Glomerular endothelial cell (primary cell): ENCODE data around the gene LONP2. TPM values are rescaled to one million over a fixed set of nuclear protein-coding genes. Genes with fewer than 3 reads are reported as not detected.
A peak's percentile ranks its signal among the peaks of the same experiment; 100 is the strongest.

Source experiments
- DNase-seq: peaks from one replicate; pipeline ENCODE4 v3.0.0-alpha.2; 2011; ENCODE audit warnings: low read depth, low spot score; ENCODE audit errors: extremely low read depth
- total RNA-seq: library from RNA; depleted of rRNA; stranded (reverse); fragments of >200 nt; gene quantifications from 2 replicates; pipeline ENCODE4 v1.2.3, GENCODE V29; 2015

Gene LONP2, protein sequence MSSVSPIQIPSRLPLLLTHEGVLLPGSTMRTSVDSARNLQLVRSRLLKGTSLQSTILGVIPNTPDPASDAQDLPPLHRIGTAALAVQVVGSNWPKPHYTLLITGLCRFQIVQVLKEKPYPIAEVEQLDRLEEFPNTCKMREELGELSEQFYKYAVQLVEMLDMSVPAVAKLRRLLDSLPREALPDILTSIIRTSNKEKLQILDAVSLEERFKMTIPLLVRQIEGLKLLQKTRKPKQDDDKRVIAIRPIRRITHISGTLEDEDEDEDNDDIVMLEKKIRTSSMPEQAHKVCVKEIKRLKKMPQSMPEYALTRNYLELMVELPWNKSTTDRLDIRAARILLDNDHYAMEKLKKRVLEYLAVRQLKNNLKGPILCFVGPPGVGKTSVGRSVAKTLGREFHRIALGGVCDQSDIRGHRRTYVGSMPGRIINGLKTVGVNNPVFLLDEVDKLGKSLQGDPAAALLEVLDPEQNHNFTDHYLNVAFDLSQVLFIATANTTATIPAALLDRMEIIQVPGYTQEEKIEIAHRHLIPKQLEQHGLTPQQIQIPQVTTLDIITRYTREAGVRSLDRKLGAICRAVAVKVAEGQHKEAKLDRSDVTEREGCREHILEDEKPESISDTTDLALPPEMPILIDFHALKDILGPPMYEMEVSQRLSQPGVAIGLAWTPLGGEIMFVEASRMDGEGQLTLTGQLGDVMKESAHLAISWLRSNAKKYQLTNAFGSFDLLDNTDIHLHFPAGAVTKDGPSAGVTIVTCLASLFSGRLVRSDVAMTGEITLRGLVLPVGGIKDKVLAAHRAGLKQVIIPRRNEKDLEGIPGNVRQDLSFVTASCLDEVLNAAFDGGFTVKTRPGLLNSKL
- total RNA-seq = 35.1 and 35.4 TPM in 2 replicates

DNA sequence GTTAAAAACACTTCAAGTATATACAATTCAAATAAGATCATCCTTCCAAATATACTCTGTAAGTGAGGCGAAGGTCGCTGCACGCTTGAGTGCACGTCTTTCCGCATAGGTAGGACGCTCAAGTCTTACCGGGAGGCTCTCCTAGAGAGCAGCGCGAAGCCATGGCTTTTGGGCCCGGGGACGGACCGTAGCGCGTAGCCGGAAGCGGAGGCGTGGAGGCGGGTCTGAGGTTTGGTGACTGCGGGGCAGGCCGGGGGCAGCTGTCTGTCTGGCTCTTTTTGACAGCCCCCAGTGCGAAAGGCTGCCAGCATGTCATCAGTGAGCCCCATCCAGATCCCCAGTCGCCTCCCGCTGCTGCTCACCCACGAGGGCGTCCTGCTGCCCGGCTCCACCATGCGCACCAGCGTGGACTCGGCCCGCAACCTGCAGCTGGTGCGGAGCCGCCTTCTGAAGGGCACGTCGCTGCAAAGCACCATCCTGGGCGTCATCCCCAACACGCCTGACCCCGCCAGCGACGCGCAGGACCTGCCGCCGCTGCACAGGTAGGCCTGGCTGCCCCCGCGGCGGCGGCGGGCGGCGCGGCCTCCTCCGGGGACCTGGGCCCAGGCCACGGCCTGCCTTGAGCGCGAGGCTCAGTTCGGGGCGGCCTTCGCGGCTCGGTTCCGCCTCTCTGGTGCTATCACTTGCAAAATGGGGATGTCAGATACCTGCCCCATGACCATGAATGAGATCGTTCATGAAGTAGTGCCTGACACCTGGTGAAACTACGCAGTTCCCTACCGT is at the start of gene LONP2:
LONP2 (plus strand) TSS at position 221 of the 783 bp plus-strand sequence; CDS start at position 310, 89 bp downstream.
- DNase-seq = peak; percentile 45

DNA sequence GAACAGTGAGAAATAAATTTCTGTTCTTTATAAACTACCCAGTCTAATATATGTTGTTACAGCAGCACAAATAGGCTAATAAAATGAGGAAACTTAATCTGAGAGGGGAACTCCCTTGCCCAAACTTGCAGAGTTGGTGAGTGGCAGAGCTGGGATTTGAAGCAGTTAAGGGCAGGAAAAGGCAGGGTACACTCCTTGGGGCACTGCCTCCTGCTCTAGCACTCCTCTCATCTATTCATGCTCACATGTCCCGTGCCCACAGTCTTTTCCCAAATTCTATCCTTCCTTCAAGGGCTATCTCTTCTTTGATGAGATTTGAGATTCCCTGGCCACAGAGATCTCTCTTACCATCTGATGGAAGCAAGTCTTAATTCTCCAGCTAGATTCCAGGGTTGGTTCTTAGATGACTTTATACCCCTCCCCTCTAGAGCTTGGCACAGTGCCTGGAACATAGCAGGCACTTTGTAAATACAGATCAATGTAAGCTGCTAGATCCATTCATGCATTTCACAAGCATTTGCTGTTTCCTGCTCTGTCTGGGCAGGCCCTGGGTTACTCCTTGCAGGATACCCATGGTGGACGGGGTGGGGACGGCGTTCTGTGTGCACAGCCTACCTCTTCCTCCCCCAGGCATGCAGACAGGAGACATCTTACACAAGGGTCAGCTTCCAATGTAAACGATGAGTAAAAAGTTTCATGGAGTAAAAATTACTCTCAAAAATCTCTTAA is 49.1 kb upstream of the LONP2 start:
- peak; percentile 7 for DNase-seq

DNA sequence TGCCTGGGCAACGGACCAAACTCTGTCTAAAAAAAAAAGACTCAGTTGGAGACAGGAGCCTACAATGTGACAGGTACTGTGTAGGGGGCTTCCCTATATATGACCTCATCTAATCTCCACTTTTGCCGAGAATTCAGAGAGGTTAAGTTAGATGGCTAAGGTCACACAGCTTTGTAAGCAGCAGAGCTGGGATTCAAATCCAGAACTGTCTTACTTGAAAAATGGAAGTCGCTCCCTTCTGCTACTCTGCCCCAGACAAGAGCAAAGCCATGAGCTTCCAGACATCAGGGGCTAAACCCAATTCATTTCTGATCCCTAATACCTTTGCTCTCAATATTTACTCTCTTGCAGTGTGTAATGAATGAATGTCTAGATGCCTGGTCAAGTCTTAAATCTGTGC is 46.8 kb upstream of the LONP2 start:
- no peak for DNase-seq

DNA sequence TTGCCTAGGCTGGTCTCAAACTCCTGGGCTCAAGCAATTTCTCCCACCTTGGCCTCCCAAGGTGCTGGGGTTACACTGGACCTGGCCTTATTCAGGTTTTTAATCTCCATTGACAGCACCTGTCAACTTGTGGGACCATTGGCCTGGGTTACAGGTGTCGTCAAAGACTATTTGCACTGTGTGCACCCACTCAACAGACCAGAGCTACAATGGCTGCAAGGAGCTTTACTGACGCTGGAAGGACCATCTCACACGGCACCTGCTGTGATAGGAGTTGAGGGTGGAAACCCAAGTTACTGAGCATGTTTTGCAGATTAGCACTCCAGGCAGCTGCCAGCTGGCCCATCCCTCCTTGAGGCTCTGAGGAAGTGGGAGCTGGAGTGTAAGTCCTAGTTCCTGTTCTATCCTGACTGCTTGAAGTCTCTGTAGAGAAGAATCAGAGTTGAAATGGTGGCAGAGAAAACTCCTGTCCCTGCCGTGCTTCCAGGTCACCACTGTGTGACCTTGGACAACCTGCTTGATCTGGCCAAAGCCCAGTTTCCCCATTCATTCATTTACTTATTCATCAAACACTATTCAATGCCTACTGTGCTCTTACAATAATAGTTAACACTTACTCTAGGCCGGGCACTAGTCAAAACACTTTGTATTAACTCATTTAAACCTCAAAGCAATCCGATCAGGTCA is 42.4 kb upstream of the LONP2 start:
- no peak for DNase-seq

DNA sequence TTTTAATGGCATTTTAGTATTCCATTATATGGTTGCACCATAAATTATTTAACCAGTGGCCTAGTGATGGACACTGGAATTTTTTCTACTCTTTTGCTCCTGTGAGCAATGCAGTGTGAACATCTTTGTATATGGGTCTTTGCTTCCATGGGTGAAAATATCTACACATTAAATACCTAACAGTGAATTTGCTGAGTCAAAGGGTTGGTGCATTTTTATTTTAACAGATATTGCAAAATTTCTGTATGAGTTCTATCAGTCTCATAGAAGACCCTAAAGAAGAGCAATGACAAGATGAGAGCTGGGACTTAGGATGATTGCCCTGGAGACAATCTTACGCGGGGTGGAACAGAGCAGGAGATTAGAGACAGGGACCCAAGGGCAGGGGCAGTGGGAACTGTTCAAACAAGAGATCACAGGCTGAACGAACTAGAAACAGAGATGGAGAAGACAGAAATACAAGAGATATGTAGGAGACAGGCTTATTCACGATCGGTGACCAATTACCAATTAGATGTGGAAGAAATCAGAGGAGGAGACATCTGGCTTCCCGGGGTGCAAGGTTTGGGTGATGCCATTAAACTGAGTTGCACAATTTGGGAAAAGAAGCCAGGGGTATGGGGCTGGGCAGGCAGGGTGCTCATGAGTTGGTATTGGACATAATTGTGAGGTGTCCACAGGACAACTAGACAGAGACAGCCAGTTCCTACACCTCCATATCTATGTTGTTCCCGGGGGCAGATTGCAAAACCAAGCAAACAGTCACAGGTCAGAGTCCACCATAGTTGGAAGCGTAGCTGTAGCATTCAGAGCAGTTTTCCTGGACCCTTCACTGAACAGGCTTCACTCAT is 39.9 kb upstream of the LONP2 start:
- DNase-seq = no peak

DNA sequence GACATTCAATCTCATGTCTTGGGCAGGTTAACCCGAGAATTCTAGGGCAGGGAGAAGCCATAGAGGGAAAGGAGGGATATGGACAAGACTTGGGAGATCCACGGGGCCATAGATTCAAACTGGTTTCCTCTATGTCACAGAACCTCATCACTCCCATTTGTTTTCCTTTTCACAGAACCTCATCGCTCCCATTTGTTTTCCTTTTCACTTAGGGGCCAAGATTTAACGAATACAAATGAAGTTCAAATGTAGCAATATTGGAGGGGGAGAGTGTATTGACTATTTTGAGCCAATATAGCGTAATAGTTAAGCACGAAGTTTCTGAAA is 39.3 kb upstream of the LONP2 start:
- no peak for DNase-seq

DNA sequence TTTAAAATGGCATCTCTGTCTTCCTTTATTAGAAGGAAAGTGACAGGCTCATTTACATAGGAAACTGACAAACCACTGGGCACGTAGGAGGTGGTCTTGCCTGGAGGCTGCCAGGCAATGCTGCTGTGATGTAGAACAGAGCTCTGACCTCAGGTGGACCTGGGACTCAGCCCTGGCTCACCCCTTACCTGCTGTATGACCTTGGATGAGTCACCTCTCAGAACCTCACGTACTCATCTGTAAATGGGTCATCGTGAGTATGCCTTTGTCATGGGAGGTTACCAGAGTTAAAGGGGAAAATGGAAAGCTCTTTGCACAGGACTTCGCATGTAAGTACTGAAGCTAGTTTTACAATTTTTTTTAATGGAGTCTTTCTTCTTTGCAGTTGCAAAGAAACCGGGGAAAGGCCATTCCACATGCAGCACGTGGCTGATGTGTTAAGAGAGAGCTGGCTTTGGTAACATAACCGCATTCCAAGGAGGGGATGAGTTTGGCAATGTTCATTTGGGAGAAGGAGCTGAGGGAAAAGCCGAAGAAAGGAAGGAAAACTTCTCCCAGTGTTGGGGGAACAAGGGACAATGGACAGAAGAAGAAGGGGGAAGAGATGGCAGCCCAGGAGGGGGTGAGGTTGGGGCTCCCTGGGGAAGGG is 37.4 kb upstream of the LONP2 start:
- DNase-seq = no peak

DNA sequence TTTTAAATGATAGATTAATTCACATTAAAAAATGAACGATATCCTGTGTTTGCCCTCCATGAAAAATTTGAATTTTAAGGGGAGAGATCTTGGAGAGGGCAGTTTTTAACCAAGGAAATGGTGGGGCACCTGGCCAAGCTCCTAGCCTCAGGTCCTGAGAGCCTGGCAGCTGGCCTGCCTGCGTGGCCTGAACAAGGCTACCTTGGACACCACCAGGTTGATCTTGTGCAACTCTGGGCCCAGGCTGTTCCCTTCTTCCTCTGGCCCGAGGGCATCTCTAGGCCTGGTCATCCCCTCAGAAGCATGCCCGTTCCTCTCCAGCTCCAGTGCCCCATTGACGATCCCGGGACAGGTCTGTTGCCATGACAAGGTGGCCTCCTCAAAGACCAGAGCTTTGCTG is 33.4 kb upstream of the LONP2 start:
- no peak for DNase-seq

DNA sequence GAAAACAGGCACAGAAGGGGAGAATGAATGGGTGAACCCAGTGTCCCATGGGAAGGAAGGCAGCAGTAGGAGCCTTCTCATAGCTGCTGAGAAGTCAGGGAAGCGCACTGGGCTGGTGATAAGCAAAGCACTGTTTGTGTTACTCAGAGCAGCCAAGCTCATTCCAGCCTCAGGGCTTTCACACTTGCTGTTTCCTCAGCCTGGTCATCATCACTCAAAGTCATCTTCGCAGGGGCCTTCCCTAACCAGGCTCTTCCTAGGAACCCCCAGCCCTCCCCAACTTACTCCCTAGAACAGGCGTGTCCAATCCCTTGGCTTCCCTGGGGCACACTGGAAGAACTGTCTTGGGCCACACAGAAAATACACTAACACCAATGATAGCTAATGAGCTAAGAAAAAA is 32.1 kb upstream of the LONP2 start:
- DNase-seq = no peak

DNA sequence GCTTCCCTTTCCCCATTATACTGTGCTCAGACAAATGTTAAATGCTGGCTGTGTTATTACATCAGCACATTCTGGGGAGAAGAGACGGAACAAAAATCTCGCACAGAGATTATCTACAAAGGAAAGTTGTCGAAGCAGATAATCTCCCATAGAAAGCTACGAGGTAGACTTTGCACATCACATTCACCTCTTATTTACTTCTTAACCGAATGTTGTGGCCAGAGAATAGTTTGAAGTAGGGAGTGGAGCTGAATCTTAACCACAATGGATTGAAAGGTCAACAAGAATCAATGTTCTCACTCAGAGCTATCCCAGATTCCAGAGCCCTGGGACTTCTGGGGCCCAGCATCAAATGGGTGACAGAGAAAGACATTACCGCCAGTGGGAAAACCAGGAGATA is 28.4 kb upstream of the LONP2 start:
- no peak for DNase-seq

DNA sequence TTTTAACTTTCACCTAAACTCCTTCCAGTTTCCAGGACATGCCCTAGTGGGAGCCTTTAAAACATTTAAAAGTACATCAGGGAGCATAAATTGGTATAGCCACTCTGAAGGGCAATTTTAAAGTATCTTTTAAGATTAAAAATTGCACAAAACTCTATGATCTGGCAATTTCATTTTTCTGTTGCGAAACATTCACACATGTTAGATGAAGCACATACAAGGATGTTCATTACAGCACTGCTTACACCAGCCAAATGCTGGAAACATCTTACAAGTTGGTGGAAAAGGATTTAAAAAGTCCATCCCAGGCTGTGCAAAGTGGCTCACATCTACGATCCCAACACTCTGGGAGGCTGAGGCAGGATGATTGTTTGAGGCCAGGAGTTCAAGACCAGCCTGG is 26.4 kb upstream of the LONP2 start:
- no peak for DNase-seq

DNA sequence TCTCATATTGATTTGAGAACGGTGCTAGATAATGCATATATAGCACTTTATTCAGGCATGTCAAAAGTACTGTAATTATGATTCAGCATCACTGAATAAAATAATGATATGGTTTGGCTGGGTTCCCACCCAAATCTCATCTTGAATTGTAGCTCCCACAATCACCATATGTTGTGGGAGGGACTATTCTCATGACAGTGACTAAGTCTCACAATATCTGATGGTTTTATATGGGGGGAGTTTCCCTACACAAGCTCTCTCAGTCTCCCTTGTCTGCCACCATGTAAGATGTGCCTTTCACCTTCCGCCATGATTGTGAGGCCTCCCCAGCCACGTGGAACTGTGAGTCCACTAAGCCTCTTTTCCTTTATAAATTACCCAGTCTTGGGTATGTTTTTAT is 25.6 kb upstream of the LONP2 start:
- no peak for DNase-seq

DNA sequence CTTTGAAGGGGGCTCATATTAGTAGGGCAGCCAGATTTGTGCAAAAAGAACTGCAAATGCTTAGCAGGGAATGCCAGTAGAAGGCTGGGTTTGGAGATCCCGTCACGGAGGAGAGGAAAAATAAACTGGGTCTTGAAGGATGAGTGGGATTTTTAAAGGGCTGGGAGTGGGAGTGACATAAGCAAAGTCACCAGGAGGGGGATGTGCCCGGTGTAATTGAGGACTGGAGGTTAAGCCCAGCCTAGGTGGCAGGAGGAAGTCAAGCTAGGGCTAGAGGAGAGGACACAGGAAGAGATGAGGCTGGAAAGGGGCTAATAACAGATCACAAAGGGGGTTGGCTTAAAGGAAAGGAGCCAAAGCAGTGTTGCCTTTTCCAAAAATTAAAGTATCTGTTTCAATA is 23.2 kb upstream of the LONP2 start:
- no peak for DNase-seq

DNA sequence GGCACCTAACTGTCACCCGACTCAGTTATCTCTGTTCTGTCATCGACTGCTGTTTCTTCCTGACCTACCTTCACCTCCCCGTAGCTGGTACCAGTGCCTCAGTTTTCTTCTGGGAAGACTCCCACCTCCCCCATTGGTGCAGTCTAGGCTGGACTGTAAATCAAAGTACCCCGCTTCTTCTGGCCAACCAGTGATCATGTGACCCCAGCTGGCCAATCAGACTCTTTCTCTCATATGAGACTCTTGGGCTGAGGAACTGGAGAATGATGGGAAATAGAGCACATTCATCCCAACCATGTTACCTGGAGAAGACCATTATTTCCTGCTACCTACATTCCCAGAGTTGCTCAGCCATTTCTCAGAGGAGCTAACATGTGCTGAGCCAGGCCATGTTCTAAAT is 20.6 kb upstream of the LONP2 start:
- DNase-seq = no peak

DNA sequence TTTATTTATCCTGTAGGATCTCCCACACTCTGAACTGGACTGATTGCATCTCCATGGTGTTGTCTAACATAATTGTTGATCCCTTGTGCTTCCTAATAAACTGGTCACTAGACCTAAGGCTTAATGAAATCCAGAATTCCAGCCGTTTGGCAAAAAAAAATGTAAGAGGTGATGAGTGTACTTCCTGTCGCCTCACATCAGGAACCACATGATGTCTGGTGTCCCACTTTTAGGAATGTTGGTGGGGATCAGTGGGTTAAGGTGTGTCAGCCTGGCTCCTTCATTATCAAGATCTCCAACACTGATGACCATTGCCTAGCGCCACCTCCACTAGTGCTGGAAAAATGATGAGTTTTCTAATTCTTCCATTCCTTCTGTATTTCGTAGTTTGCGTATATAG is 18.6 kb upstream of the LONP2 start:
- no peak for DNase-seq

DNA sequence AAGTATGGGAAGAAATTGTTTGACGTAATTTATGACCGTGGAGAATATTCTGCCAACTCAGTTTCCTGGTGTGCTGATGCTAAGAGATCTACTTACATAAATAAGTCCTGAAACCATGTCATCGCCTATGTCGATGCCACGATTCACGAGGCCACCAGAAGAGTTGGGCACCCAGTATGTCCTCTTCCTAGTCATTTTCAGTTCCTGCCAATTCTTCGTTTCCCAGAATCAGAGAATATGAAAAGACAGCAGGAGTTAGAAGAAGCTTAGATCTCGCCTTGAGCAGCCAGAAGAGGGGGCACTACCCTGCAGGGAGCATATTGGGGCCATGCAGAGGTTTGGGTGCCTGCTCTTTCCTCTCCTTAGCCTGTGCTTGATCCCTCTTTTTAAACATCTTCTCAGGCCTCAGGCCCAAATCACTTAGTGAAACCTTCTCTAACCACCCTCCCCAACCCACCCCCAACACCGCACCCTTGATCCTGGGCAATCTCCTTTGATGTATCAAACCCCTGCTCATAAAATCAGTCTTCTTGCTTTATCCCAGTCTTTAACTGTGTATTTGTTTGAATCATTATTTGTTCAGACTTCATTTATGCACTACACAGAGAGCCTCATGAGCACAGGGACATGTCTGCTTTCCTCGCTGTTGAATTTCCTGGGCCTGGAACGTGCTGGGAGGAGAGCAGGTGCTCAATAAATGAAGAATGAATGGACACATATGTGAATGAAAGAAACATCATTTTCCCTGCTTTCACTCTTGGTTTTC is 12.2 kb upstream of the LONP2 start:
- DNase-seq = no peak

DNA sequence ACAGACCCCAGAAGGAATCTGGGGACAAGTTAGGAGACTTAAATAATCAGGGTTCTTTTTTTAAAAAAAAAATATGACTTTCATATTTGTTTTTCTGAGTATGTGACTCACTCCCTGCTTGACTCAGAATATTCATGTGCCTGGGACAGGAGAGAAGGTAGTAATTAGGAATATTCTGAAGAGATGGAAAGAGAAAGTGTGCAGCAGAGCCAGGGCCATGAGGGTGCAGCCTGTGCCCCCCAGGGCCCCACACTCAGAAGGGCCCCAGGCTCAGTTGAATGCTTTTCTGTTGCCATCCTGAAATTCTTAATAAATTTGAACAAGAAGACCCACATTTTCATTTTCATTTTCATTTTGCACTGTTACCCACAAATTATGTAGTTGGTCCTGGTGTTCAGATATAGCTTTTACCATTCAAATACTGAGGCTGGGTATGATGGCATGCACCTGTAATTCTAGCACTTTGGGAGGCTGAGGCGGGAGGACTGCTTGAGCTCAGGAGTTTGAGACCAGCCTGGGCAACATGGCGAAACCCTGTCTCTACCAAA is 11.5 kb upstream of the LONP2 start:
- no peak for DNase-seq

DNA sequence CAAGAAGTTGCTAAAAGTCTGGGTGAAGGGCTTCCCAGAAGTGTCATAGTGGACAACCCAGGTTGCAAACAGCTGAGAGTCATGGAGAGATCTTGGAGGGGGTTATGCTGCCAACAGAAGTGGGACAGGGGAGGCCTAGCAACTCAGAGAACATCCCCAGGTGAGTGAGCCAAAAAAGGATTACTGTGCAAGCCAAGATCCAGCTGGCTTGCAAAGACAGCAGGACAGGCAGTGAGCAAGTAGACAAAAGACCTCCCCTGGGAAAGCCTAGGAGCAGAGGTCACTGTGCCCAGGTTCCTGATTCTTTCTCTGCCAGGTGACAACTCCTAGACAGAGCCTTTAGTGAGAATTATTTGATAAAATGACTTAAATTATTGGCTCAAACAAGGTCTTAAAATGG is 9.5 kb upstream of the LONP2 start:
- no peak for DNase-seq
